HFFc6 (cell line): Measurements from ENCODE around the gene PRDM1. TPM values are rescaled to one million over a fixed set of nuclear protein-coding genes. Genes with fewer than 3 reads are reported as not detected.
A peak's percentile ranks its signal among the peaks of the same experiment; 100 is the strongest.

Source experiments
- DNase-seq: peaks from one replicate; pipeline ENCODE4 v3.0.0-alpha.2; 2018
- H3K27ac Mint-ChIP-seq: 2 replicates; pipeline ENCODE4 v1.8.0; 2020; ENCODE audit warnings: mild to moderate bottlenecking, mixed read lengths
- H3K27me3 Mint-ChIP-seq: 2 replicates; pipeline ENCODE4 v1.8.0; 2021; ENCODE audit warnings: mild to moderate bottlenecking, moderate library complexity, mixed read lengths; ENCODE audit not compliant: insufficient read depth
- H3K36me3 Mint-ChIP-seq: 2 replicates; pipeline ENCODE4 v1.8.0; 2021; ENCODE audit warnings: low read depth, mixed read lengths
- H3K4me1 Mint-ChIP-seq: 2 replicates; pipeline ENCODE4 v1.8.0; 2020; ENCODE audit warnings: low read depth, mixed read lengths
- H3K4me3 Mint-ChIP-seq: 2 replicates; pipeline ENCODE4 v1.8.0; 2020; ENCODE audit warnings: mild to moderate bottlenecking, moderate library complexity, mixed read lengths
- H3K9me3 Mint-ChIP-seq: 2 replicates; pipeline ENCODE4 v1.8.0; 2020; ENCODE audit warnings: mild to moderate bottlenecking, mixed read lengths
- total RNA-seq, 6 experiments: library from RNA; stranded (reverse); fragmentation: NEBNext Ultra II Directional; extraction: Animal tissue kit (Norgen Biotek cat#: 25700); gene quantifications; 2 replicates in 1 of 6; 3 replicates in 5 of 6; pipeline ENCODE4 v1.2.3, GENCODE V29; 2021
- TF ChIP-seq, protein P1 (sequence below): fragments of 200-600 bp; sonication (generic); IDR thresholded peaks from 2 replicates; pipeline ENCODE4 v1.5.0; 2021; ENCODE audit warnings: antibody characterized with exemption, mild to moderate bottlenecking

The PRDM1 gene
- total RNA-seq, 6 experiments from 2014 or later, result 8.4 to 12.3 (median 10.3) TPM

DNA sequence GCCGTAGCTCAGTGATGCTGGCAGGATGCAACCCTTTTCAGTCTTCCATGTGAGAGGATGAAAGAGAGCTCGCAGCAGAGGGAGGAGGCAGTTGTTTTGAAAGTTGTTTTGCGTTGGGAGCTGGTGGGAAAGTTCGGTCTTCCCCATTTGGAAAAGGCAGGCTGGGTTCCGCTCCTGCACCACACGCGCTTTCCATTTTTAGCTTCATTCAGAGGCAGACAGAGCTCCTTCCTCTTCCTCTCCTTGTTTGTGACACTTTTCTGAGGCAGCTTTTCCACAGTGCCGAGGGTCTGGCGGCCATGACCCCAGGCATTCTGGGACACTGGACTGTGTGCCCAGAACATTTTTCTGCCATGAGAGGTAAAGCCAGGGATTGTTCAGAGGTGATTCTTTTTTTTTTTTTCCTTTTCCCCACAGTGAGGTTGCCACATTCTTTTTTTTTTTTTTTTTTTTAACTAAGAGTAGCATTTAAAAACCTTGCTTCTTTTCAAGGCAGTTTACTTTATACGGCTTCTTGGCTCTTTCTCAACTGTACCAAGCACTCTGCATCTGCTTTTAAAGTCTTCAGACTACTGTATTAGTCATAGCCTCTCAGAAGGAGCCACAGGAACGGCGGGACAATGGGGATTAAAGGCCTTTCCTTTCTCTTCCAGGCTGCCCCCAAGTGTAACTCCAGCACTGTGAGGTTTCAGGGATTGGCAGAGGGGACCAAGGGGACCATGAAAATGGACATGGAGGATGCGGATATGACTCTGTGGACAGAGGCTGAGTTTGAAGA is 1.6 kb downstream of the PRDM1 start:
- Mint-ChIP-seq H3K27me3 (peaks cover 2% of the 10 kb centered on the region; the same call in 1 of the 2 replicates), H3K4me1 (peaks cover 84% of the 10 kb centered on the region), H3K27ac (peak overlapping the region; percentile 91)

DNA sequence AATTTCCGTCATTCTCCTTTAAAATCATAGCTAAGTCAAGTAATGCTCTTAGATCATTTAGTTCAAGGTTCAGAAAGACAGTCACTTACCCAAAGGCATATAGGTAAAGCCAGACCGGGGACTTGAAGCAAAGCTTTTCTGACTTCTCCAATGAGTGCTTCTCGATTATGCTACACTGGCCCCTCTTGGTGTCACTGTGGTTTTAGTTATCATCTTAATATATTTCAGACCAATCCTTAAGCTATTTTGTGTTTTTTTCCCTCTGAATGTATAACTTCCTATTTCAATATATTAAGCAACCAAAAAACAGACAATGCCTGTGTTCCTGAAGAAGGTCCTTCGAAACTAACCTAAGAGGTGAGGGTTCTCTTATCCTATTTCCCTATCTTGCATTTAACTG is 3.9 kb downstream of the PRDM1 start:
- DNase-seq, result peak; percentile 51

More for the DNA sequence above, 1.6 kb downstream of the PRDM1 start:
- Mint-ChIP-seq H3K9me3 (no peaks in the 10 kb centered on the region), H3K36me3 (peaks cover 39% of the 10 kb centered on the region), H3K4me3 (peak overlapping the region; percentile 91)
- peak; percentile 78 for DNase-seq
- TF ChIP-seq, protein P1, sequence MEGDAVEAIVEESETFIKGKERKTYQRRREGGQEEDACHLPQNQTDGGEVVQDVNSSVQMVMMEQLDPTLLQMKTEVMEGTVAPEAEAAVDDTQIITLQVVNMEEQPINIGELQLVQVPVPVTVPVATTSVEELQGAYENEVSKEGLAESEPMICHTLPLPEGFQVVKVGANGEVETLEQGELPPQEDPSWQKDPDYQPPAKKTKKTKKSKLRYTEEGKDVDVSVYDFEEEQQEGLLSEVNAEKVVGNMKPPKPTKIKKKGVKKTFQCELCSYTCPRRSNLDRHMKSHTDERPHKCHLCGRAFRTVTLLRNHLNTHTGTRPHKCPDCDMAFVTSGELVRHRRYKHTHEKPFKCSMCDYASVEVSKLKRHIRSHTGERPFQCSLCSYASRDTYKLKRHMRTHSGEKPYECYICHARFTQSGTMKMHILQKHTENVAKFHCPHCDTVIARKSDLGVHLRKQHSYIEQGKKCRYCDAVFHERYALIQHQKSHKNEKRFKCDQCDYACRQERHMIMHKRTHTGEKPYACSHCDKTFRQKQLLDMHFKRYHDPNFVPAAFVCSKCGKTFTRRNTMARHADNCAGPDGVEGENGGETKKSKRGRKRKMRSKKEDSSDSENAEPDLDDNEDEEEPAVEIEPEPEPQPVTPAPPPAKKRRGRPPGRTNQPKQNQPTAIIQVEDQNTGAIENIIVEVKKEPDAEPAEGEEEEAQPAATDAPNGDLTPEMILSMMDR, result no peak

DNA sequence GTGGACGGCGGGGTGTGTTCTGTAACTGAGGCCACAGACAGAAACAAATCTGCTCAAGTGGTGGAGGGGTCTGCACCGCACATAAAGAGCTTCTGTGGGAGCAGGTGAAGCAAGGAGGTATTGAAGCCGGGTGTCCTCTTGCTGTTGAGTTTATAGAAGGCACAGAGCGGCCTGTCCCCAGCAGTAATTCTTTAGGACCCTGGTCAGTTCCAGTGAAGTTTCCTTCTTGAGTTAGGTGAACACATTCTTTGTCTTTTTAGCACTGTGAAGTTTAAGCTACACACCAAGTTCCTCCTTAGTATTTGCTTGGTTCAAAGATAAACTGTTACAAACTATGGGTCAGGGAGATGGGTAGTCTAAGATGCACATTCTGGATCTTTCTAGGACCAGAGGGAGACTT is 6.1 kb downstream of the PRDM1 start:
- Mint-ChIP-seq H3K27me3 (peaks cover 2% of the 10 kb centered on the region; the same call in 1 of the 2 replicates), H3K27ac (no peak overlapping the region), H3K4me3 (no peak overlapping the region), H3K36me3 (peaks cover 68% of the 10 kb centered on the region), H3K4me1 (peaks cover 96% of the 10 kb centered on the region), H3K9me3 (no peaks in the 10 kb centered on the region)
- TF ChIP-seq, protein P1, result no peak
- DNase-seq, result no peak

More for the DNA sequence above, 3.9 kb downstream of the PRDM1 start:
- Mint-ChIP-seq H3K27ac (peak overlapping the region; percentile 91), H3K36me3 (peaks cover 55% of the 10 kb centered on the region), H3K4me3 (peak overlapping the region; percentile 91), H3K27me3 (peaks cover 2% of the 10 kb centered on the region; the same call in 1 of the 2 replicates), H3K4me1 (peaks cover 84% of the 10 kb centered on the region), H3K9me3 (no peaks in the 10 kb centered on the region)
- TF ChIP-seq, protein P1, result peak; percentile 54; the same call in 1 of the 2 replicates

DNA sequence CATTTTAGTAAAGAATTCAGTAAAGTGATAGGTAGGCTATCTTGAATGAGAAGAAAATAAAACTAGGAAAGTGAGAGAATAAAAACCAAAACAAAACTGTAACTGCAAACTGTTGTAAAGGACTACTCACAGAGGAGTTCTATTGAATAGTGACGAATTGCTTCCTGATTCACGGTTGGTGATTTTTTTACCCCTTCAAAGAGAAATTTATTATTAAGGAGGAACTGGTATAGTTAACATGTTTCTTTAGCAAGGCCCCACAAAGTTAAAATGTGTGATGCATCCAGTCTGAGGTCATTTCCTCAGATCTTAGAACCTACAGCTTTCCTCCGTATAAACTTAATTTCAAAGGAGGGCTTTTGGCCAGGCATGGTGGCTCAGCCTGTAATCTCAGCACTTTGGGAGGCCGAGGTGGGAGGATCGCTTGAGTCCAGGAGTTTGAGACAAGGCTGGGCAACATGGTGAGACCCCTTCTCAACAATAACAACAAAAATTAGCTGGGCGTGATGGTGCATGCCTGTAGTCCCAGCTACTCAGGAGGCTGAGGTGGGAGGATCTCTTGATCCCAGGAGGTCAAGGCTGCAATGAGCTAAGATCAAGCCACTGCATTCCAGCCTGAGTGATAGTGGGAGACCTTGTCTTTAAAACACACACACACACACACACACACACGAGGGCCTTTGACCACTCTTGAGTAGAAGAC is 8.3 kb downstream of the PRDM1 start:
- Mint-ChIP-seq H3K4me1 (peaks cover 99% of the 10 kb centered on the region), H3K9me3 (no peaks in the 10 kb centered on the region), H3K36me3 (peaks cover 60% of the 10 kb centered on the region), H3K4me3 (peak overlapping the region; percentile 28; the same call in 1 of the 2 replicates), H3K27ac (peak overlapping the region; percentile 53), H3K27me3 (no peaks in the 10 kb centered on the region)
- TF ChIP-seq, protein P1, result no peak
- no peak for DNase-seq

DNA sequence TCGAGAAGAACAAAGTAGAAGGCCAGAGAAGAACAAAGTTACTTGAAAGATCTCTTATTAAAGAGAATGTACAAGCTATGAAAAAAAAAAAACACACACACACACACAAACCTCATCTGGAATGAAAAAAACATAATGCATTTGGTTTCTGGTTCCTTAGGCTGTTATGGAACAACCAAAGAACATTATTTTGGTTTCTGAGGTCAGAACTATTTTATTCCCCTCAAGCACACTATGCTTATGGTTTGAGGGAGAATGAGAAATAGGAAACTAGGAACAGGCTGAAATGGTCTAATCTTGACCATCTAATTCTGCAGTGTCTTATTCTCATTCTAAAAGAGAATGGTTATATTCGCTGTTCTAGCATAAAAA is 8.8 kb downstream of the PRDM1 start:
- no peaks in the 10 kb centered on the region for H3K9me3 Mint-ChIP-seq
- peak overlapping the region; percentile 53; the same call in 1 of the 2 replicates for H3K27ac Mint-ChIP-seq
- no peak overlapping the region for H3K4me3 Mint-ChIP-seq
- H3K36me3 Mint-ChIP-seq, result peaks cover 61% of the 10 kb centered on the region
- no peaks in the 10 kb centered on the region for H3K27me3 Mint-ChIP-seq
- TF ChIP-seq, protein P1, result no peak
- no peak for DNase-seq
- peaks cover 99% of the 10 kb centered on the region for H3K4me1 Mint-ChIP-seq
